Activated T-cell treated with anti-CD3 and anti-CD28 coated beads, Interleukin-2, amount 50 U/mL, for 48 hours (primary cell): ENCODE measurements around the gene RSAD1.
"Not testable (repeated sequence)": the region's sequence is repeated elsewhere in the genome, so short reads cannot be mapped to it uniquely, and the experiment has no call there.

ENCODE experiments used
- DNase-seq, 2 experiments: peaks; one replicate each; pipeline ENCODE4 v3.0.0-alpha.2; 2020

RSAD1 gene

GRCh38 chr17:50474523-50474922 is 4.1 kb upstream of the RSAD1 start:
- no peak for DNase-seq

- DNase-seq, result no peak
These were observed 3.3 kb upstream of the RSAD1 start for GRCh38 chr17:50475362-50475761.

- not testable (repeated sequence) for DNase-seq
These were observed 2.7 kb upstream of the RSAD1 start for GRCh38 chr17:50475775-50476544.

- no peak for DNase-seq
These were observed 1.9 kb upstream of the RSAD1 start for GRCh38 chr17:50476545-50477315.

- DNase-seq, result no peak
These were observed 684 bp upstream of the RSAD1 start for GRCh38 chr17:50477976-50478375.

- peak; percentile 73 to 77 for DNase-seq
These were observed 972 bp downstream of the RSAD1 start for GRCh38 chr17:50479522-50480141.

- DNase-seq, result no peak
These were observed 1.6 kb downstream of the RSAD1 start for GRCh38 chr17:50480142-50480764.

- DNase-seq, result no peak
These were observed 2.3 kb downstream of the RSAD1 start for GRCh38 chr17:50480854-50481490.

- DNase-seq, result no peak
These were observed 3.0 kb downstream of the RSAD1 start for GRCh38 chr17:50481648-50482047.

GRCh38 chr17:50482110-50482509 is 3.5 kb downstream of the RSAD1 start:
- no peak for DNase-seq

GRCh38 chr17:50482516-50482915 is 3.9 kb downstream of the RSAD1 start:
- DNase-seq, result peak; percentile 88 to 89

- no peak for DNase-seq
These were observed 4.6 kb downstream of the RSAD1 start for GRCh38 chr17:50483266-50483665.

GRCh38 chr17:50484386-50485155 is 5.9 kb downstream of the RSAD1 start:
- no peak for DNase-seq

- no peak for DNase-seq
These were observed 8.8 kb downstream of the RSAD1 start for GRCh38 chr17:50487213-50488096.

- no peak for DNase-seq
These were observed 10.2 kb downstream of the RSAD1 start for GRCh38 chr17:50488880-50489279.

GRCh38 chr17:50491505-50491904 is 12.8 kb downstream of the RSAD1 start:
- DNase-seq, result no peak

- DNase-seq, result no peak
These were observed 13.6 kb downstream of the RSAD1 start for GRCh38 chr17:50492214-50492613.

GRCh38 chr17:50493744-50494143 is 15.1 kb downstream of the RSAD1 start:
- DNase-seq, result no peak

- no peak for DNase-seq
These were observed 16.7 kb downstream of the RSAD1 start for GRCh38 chr17:50495217-50495823.

- DNase-seq, result no peak
These were observed 17.3 kb downstream of the RSAD1 start for GRCh38 chr17:50495918-50496317.
